NCI-H524 treated with DMSO at 0.1 percent for 48 hours (cell line): ENCODE measurements around the gene GTF2IRD2.
"Not testable (repeated sequence)": the region's sequence is repeated elsewhere in the genome, so short reads cannot be mapped to it uniquely, and the experiment has no call there.

Experiments used
- DNase-seq: peaks from one replicate; lab custom pipeline; 2025; lab: John Stamatoyannopoulos, UW

GTF2IRD2 gene

GRCh38 chr7:74788369-74789150 lies 62.8 kb downstream of the GTF2IRD2 start:
- peak; percentile 36 for DNase-seq

GRCh38 chr7:74783595-74783994 lies 67.8 kb downstream of the GTF2IRD2 start:
- not testable (repeated sequence) for DNase-seq

- DNase-seq, result not testable (repeated sequence)
Observed at GRCh38 chr7:74781746-74782145, 69.7 kb downstream of the GTF2IRD2 start.

- not testable (repeated sequence) for DNase-seq
Observed at GRCh38 chr7:74779053-74779452, 72.4 kb downstream of the GTF2IRD2 start.

- not testable (repeated sequence) for DNase-seq
Observed at GRCh38 chr7:74775111-74775510, 76.3 kb downstream of the GTF2IRD2 start.

GRCh38 chr7:74773760-74774750 lies 77.3 kb downstream of the GTF2IRD2 start, which contains the start of gene NCF1:
NCF1 (plus strand) TSS chr7:74774011; CDS start chr7:74774032, 21 bp downstream.
- not testable (repeated sequence) for DNase-seq

- DNase-seq, result not testable (repeated sequence)
Observed at GRCh38 chr7:74772093-74772492, 79.3 kb downstream of the GTF2IRD2 start.

GRCh38 chr7:74770062-74770461 lies 81.3 kb downstream of the GTF2IRD2 start:
- not testable (repeated sequence) for DNase-seq

GRCh38 chr7:74766991-74767390 lies 84.4 kb downstream of the GTF2IRD2 start:
- DNase-seq, result not testable (repeated sequence)

- DNase-seq, result not testable (repeated sequence)
Observed at GRCh38 chr7:74766509-74766908, 84.9 kb downstream of the GTF2IRD2 start.

- DNase-seq, result not testable (repeated sequence)
Observed at GRCh38 chr7:74765205-74765918, 86.0 kb downstream of the GTF2IRD2 start.

GRCh38 chr7:74758982-74759381 lies 92.4 kb downstream of the GTF2IRD2 start:
- DNase-seq, result not testable (repeated sequence)

GRCh38 chr7:74758268-74758667 lies 93.1 kb downstream of the GTF2IRD2 start:
- not testable (repeated sequence) for DNase-seq

GRCh38 chr7:74756673-74757072 lies 94.7 kb downstream of the GTF2IRD2 start:
- DNase-seq, result not testable (repeated sequence)

GRCh38 chr7:74753921-74754482 lies 97.4 kb downstream of the GTF2IRD2 start:
- not testable (repeated sequence) for DNase-seq
